NCI-H446 (cell line): ENCODE data around the gene CDC42EP5.
"Not testable (repeated sequence)": the region's sequence is repeated elsewhere in the genome, so short reads cannot be mapped to it uniquely, and the experiment has no call there.

ENCODE experiments used
- DNase-seq, 2 experiments: peaks; one replicate each; lab custom pipeline; 2025; lab: John Stamatoyannopoulos, UW

The CDC42EP5 gene

GRCh38 chr19:54489341-54489740, 16.2 kb upstream of the CDC42EP5 start:
- DNase-seq, result no peak

- DNase-seq, result no peak
Measured at GRCh38 chr19:54485851-54486250, 12.8 kb upstream of the CDC42EP5 start.

GRCh38 chr19:54484451-54484850, 11.4 kb upstream of the CDC42EP5 start:
- DNase-seq, result no peak

- no peak for DNase-seq
Measured at GRCh38 chr19:54482889-54483288, 9.8 kb upstream of the CDC42EP5 start.

GRCh38 chr19:54481326-54481930, 8.3 kb upstream of the CDC42EP5 start:
- peak; percentile 15 to 54 for DNase-seq

GRCh38 chr19:54480051-54480450, 7.0 kb upstream of the CDC42EP5 start:
- DNase-seq, result no peak

GRCh38 chr19:54478677-54479266, 5.7 kb upstream of the CDC42EP5 start:
- DNase-seq, result peak; percentile 26 to 52

GRCh38 chr19:54477650-54478049, 4.6 kb upstream of the CDC42EP5 start:
- no peak for DNase-seq

- DNase-seq, result no peak
Measured at GRCh38 chr19:54475706-54476105, 2.6 kb upstream of the CDC42EP5 start.

GRCh38 chr19:54473892-54474372, 836 bp upstream of the CDC42EP5 start:
- no peak for DNase-seq

- no peak for DNase-seq
Measured at GRCh38 chr19:54470991-54471782, 1.9 kb downstream of the CDC42EP5 start.

- DNase-seq, result no peak
Measured at GRCh38 chr19:54470276-54470887, 2.7 kb downstream of the CDC42EP5 start.

- DNase-seq, result no peak
Measured at GRCh38 chr19:54469496-54469934, 3.6 kb downstream of the CDC42EP5 start.

GRCh38 chr19:54466110-54466480, 7.0 kb downstream of the CDC42EP5 start:
- not testable (repeated sequence) for DNase-seq

- DNase-seq, result no peak
Measured at GRCh38 chr19:54465426-54466109, 7.5 kb downstream of the CDC42EP5 start.

- DNase-seq, result peak; percentile 67 to 94
Measured at GRCh38 chr19:54464630-54465425, 8.3 kb downstream of the CDC42EP5 start.

GRCh38 chr19:54464044-54464629, 9.0 kb downstream of the CDC42EP5 start:
- peak; percentile 96 to 99 for DNase-seq

GRCh38 chr19:54463531-54464043, 9.5 kb downstream of the CDC42EP5 start, which contains the start of gene LENG9:
Gene LENG9 (minus strand): TSS chr19:54463778. CDS start chr19:54463526, 252 bp downstream.
- DNase-seq, result peak; percentile 99

GRCh38 chr19:54462655-54463530, 10.2 kb downstream of the CDC42EP5 start:
- DNase-seq, result peak; percentile 23 to 73
